HUES64 (cell line): ENCODE measurements around the gene CCNJL.
A peak's percentile ranks its signal among the peaks of the same experiment; 100 is the strongest.

Source experiments
- H3K27ac ChIP-seq: 2 replicates; pipeline ENCODE4 v1.7.0; 2013; ENCODE audit warnings: low read depth, low read length, inconsistent platforms
- H3K27me3 ChIP-seq: 2 replicates; pipeline ENCODE4 v1.6.1; 2013; ENCODE audit warnings: mild to moderate bottlenecking, low read length; ENCODE audit not compliant: insufficient read depth
- H3K36me3 ChIP-seq: 2 replicates; pipeline ENCODE4 v1.6.1; 2013; ENCODE audit warnings: mild to moderate bottlenecking, low read length; ENCODE audit not compliant: insufficient read depth
- H3K4me1 ChIP-seq: 2 replicates; pipeline ENCODE4 v1.6.1; 2013; ENCODE audit warnings: mild to moderate bottlenecking, low read length, moderate library complexity; ENCODE audit not compliant: insufficient read depth
- H3K4me3 ChIP-seq: 2 replicates; pipeline ENCODE4 v1.5.1; 2013; ENCODE audit warnings: mild to moderate bottlenecking, low read length, moderate library complexity
- H3K9ac ChIP-seq: 2 replicates; pipeline ENCODE4 v1.6.1; 2013; ENCODE audit warnings: mild to moderate bottlenecking, low read depth, low read length
- H3K9me3 ChIP-seq: 2 replicates; pipeline ENCODE4 v1.6.1; 2013; ENCODE audit warnings: low read depth, low read length; ENCODE audit not compliant: insufficient read depth
- WGBS: fragments of 150-250, 120-280 bp; methylation state at CpG from one replicate; pipeline ENCODE4 v1.1.7; 2013; ENCODE audit warnings: missing lambda C conversion rate; 5-methylcytosine and 5-hydroxymethylcytosine counted together

Gene CCNJL

DNA sequence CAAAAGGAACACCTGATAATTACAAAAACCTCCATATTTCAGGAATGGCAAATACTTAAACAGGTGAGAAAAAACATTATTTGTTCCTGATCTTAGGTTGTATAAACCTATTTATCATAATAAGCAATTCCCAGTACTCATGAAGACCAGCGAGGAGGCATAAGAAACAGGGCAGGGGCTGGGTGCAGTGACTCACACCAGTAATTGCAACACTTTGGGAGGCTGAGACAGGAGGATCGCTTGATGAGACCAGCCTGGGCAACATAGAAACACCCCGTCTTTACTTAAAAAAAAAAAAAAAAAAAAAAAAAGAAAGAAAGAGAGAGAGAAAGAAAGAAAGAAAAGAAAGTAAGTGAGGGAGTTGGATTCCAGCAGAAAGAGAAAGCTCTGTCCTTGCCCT lies 21.6 kb downstream of the CCNJL start:
- no peaks in the 10 kb centered on the region for H3K27me3 ChIP-seq
- 100% methylated on average over 2 of the region's 3 CpGs for WGBS
- H3K9me3 ChIP-seq = no peaks in the 10 kb centered on the region
- H3K4me1 ChIP-seq = peaks cover 50% of the 10 kb centered on the region
- no peaks in the 10 kb centered on the region for H3K36me3 ChIP-seq
- no peak overlapping the region for H3K9ac ChIP-seq
- no peak overlapping the region for H3K4me3 ChIP-seq
- H3K27ac ChIP-seq = no peak overlapping the region

DNA sequence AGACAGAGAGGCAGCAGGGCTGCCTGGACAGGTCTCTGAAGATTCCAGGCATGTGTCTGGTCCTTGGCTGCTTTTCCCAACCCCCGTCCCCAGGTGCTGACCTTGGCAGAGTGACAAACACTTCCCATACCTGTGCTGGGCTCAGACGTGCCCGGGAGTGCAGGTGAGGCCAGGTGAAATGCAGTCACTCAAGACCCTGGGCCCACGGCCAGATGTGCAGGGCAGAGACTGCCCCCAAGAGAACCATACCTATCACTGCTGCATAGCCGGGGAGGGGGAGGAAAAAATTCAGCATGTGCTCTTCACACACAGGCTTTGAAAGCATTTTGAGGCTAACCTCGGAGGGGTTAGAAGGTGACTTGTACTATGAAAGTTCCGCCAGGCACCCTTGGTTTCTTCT lies 22.6 kb downstream of the CCNJL start:
- Histone ChIP-seq H3K36me3 (no peaks in the 10 kb centered on the region), H3K9me3 (no peaks in the 10 kb centered on the region), H3K4me3 (no peak overlapping the region), H3K9ac (0 out of 2 replicates have a peak overlapping the region, but pooled peaks have one; percentile 21), H3K4me1 (peaks cover 50% of the 10 kb centered on the region), H3K27me3 (no peaks in the 10 kb centered on the region), H3K27ac (peak overlapping the region; percentile 60)
- WGBS = 69% methylated on average over 7 of the region's 7 CpGs

DNA sequence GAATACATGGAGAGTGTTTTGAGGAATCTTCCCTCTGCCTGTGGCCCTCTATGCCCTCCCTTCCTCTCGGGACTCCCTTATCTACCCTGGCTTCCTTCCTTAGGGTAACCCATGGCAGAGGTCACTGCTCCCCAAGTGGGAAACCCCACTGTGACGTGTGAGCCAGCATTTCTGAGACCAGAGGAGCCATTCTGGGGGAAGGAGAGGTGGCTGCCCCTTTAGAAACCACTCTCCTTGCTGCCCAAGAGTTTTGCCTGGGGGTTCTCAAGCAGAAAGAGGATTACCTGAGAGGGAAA lies 23.1 kb downstream of the CCNJL start:
- Histone ChIP-seq H3K9me3 (no peaks in the 10 kb centered on the region), H3K27me3 (no peaks in the 10 kb centered on the region), H3K4me3 (no peak overlapping the region), H3K4me1 (peaks cover 46% of the 10 kb centered on the region), H3K27ac (peak overlapping the region; percentile 60), H3K9ac (0 out of 2 replicates have a peak overlapping the region, but pooled peaks have one; percentile 21), H3K36me3 (no peaks in the 10 kb centered on the region)
- WGBS = 73% methylated on average over 2 of the region's 2 CpGs

DNA sequence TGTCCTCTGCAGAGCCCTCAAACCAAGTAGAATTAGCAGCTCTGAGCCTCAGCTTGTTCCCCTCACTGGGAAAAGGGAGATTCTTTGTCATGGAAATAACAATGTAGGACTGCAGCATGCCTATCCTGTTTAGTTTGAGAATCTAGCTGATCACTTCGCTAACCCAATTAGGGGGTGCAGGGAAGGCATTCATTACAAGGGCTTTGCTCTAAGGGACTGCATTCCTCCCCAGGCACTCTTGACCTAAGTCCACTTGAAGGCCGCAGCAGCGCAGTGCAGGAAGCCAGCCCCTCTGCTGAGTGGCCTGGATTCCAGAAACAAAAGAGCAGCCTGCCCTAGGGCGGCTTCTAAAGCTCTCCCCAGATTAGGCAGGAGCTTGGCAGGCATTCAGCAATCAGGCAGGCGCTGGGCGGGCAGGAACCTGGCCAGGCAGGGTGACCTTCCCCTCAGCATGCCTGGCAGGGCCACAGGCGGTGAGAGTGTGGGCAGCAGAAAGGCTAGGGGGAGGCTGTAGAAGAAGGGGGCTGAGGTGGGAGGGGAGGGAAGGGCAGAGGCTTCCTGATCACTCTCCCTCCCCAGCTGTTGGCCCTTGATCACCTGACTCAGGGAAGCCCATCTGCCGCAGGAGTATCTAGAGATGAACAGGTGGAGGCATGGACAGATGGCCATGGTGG lies 24.8 kb downstream of the CCNJL start:
- Histone ChIP-seq H3K4me3 (peak overlapping the region; percentile 17; the same call in 1 of the 2 replicates), H3K4me1 (peaks cover 37% of the 10 kb centered on the region), H3K27me3 (no peaks in the 10 kb centered on the region), H3K9ac (peak overlapping the region; percentile 32; the same call in 1 of the 2 replicates), H3K9me3 (no peaks in the 10 kb centered on the region), H3K27ac (peak overlapping the region; percentile 94; the same call in 1 of the 2 replicates), H3K36me3 (no peaks in the 10 kb centered on the region)
- WGBS = 5% methylated on average over 8 of the region's 8 CpGs

DNA sequence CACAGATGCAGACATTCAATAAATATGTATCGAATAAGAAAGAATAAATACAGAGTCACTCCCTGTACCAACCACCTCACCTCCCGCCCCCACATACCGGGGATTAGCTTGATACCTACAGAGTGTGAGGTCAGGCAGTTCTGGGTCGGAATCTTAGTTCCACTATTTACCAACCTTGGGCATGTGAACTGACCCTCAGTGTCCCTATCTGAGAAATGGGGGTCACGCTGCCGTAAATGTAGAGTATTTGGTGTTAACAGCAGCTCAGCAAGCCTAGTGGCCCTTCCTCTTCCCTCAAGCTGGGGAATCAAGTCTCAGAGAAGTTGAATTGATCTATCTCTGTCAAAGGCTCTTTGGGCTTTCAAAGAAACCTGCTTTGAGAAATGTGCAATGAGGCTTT lies 25.4 kb downstream of the CCNJL start:
- 65% methylated on average over 5 of the region's 6 CpGs for WGBS
- Histone ChIP-seq H3K4me1 (peaks cover 42% of the 10 kb centered on the region), H3K27me3 (no peaks in the 10 kb centered on the region), H3K4me3 (peak overlapping the region; percentile 17; the same call in 1 of the 2 replicates), H3K9ac (peak overlapping the region; percentile 32; the same call in 1 of the 2 replicates), H3K9me3 (no peaks in the 10 kb centered on the region), H3K36me3 (no peaks in the 10 kb centered on the region), H3K27ac (peak overlapping the region; percentile 94; the same call in 1 of the 2 replicates)

DNA sequence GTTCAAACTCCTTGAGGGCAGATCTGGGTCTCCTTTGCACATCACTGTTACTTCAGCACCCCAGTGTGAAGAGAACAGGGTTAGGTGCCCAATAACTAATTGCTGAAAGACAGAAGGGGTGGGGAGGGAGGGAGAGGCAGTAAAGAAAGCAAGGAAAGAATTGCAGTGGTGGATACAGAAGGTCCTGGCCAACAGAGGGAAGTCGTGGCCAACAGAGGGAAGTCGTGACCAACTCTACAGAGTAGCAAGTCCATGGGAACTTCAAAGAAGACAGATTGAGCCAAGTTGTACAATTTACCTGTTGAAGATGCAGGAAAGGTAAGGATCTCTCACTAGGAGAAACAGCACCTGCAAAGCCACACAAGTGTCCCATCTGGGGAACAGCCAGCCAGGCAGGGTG lies 27.0 kb downstream of the CCNJL start:
- Histone ChIP-seq H3K36me3 (peaks cover 5% of the 10 kb centered on the region; the same call in 1 of the 2 replicates), H3K9me3 (no peaks in the 10 kb centered on the region), H3K27me3 (no peaks in the 10 kb centered on the region), H3K9ac (no peak overlapping the region), H3K4me1 (peaks cover 48% of the 10 kb centered on the region), H3K27ac (no peak overlapping the region), H3K4me3 (no peak overlapping the region)
- 91% methylated on average over 2 of the region's 2 CpGs for WGBS

DNA sequence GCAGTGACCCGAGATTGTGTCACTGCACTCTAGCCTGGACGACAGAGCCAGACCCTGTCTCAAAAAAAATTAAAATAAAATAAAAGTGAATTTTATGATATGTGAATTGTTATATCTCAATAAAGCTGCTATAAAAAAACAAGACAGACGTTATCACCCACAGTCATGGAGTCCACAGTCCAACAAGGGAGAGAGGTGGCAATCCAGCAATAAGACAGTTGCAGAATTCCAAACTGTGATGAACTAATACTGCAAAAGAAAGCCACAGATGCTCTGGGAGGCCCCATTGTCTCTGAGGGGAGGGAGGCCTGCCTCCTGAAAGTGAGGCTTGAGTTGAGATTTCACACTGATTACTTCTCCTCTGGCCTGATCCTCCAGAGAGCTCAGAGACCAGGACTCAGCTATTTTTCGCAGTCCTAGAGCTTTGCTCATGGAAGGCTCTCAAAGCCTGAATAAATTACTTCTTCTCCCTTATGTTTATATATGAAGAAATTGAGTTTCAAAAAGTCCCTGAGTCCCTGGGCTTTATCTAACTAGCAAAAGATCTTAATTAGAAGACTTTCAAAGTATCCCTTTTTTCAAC lies 28.0 kb downstream of the CCNJL start:
- Histone ChIP-seq H3K27ac (no peak overlapping the region), H3K27me3 (no peaks in the 10 kb centered on the region), H3K9me3 (no peaks in the 10 kb centered on the region), H3K4me1 (peaks cover 41% of the 10 kb centered on the region), H3K4me3 (no peak overlapping the region), H3K9ac (no peak overlapping the region), H3K36me3 (peaks cover 14% of the 10 kb centered on the region)
- WGBS = 96% methylated on average over 3 of the region's 4 CpGs

DNA sequence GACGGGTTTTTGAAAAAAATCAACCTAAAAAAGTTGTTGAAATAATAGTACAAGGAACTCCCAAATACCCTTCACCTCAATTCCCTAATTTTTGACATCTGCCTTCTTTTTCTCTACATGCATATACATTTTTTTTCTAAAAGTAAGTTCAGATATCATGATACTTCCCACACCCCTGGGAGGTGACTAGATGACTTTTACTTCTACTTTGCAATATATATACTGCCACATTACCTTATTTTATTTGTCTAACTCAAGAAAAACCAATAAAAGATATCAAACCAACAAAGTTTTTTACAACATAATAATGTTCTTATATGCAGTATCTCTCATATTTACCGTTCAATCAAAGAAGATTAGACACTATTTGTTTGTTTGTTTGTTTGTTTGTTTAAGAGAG lies 31.1 kb downstream of the CCNJL start:
- Histone ChIP-seq H3K4me1 (peaks cover 15% of the 10 kb centered on the region; the same call in 1 of the 2 replicates), H3K27me3 (no peaks in the 10 kb centered on the region), H3K9me3 (no peaks in the 10 kb centered on the region), H3K27ac (no peak overlapping the region), H3K4me3 (no peak overlapping the region), H3K36me3 (peaks cover 28% of the 10 kb centered on the region), H3K9ac (no peak overlapping the region)
- no CpG with 5 or more reads among the region's 2 CpGs for WGBS

DNA sequence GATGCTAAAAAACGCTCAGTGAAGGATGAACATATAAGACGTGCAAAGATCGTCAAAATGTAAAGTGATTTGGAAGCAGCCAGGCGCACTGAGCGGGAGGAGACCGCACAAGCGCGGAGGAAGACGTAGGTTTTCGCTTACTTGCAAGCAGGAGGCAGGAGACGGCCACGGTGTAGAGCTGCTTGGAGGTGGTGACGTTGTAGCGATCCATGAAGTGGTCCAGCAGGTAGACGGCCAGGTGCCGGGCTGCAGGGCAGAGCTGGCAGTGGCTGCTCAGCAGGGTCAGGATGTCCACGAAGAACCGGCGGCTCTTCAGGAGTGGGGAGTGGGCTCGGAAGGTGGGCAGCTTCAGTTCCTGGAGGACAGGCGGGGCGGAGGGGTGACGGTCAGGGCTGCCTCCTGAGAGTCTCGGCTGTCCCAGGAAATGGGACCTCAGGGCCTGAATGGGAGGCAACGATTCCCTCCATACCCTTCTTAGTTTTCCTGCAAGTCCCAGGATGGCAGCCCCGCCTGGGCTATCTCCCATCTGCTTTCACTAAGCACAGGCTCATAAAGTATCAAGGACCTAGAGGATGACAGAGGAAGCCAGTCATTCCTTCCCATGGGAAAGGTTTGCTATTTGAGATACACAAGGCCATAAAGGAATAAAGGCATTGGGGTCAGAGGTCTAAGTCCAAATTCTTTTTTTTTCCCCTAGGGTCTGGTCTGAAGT lies 31.8 kb downstream of the CCNJL start:
- H3K9me3 ChIP-seq = no peaks in the 10 kb centered on the region
- no peaks in the 10 kb centered on the region for H3K27me3 ChIP-seq
- no peak overlapping the region for H3K4me3 ChIP-seq
- 94% methylated on average over 26 of the region's 26 CpGs for WGBS
- H3K36me3 ChIP-seq = peaks cover 35% of the 10 kb centered on the region
- H3K27ac ChIP-seq = no peak overlapping the region
- peaks cover 11% of the 10 kb centered on the region; the same call in 1 of the 2 replicates for H3K4me1 ChIP-seq
- no peak overlapping the region for H3K9ac ChIP-seq

DNA sequence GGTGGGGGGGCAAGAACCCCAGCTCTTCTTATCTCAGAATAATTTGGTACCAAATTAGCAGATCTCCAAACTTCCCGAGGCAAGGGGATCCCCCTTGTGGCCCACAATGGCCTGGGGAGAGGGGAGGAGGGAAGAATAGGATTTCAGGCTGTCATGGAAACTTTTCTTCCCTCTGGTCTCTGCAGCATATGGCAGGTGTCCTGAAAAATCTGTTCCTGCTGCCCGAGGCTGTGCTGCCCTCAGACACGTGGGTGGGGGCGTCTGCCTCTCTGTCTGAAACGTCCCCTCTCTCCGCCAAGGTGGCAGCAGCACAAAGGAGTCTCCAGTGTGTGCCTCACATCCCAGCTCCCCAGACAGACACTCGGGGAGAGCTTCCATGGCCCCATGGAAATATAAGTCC lies 34.0 kb downstream of the CCNJL start:
- Histone ChIP-seq H3K4me1 (peaks cover 11% of the 10 kb centered on the region; the same call in 1 of the 2 replicates), H3K27ac (no peak overlapping the region), H3K9ac (no peak overlapping the region), H3K4me3 (no peak overlapping the region), H3K9me3 (no peaks in the 10 kb centered on the region), H3K27me3 (no peaks in the 10 kb centered on the region), H3K36me3 (peaks cover 43% of the 10 kb centered on the region)
- 87% methylated on average over 7 of the region's 7 CpGs for WGBS

DNA sequence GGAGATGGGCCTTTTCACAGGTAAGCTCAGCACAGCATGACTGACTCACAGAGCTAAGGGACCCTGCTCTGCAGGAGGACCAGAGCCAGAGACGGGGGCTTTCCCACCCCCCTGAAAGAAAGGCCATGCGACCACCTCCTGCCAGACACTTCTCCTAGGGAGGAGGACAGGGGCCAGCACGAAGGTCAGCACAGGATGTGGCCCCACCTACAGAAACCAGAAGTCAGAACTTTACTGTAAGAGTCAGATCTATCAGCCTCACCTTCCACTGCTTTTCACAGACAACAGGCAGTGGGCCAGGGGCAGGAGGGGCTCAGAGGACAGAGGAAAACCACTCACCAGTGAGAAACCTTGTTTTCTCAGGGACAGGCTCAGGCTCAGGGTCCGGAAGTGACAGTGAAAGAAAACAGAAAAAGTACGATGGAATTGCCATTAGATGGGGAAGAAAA lies 37.9 kb downstream of the CCNJL start:
- H3K27ac ChIP-seq = no peak overlapping the region
- WGBS = 79% methylated on average over 5 of the region's 5 CpGs
- H3K27me3 ChIP-seq = no peaks in the 10 kb centered on the region
- no peak overlapping the region for H3K4me3 ChIP-seq
- H3K4me1 ChIP-seq = peaks cover 21% of the 10 kb centered on the region
- peaks cover 36% of the 10 kb centered on the region for H3K36me3 ChIP-seq
- H3K9me3 ChIP-seq = no peaks in the 10 kb centered on the region
- H3K9ac ChIP-seq = no peak overlapping the region
